ENCODE measurements around the gene FREM1.

The FREM1 gene

DNA sequence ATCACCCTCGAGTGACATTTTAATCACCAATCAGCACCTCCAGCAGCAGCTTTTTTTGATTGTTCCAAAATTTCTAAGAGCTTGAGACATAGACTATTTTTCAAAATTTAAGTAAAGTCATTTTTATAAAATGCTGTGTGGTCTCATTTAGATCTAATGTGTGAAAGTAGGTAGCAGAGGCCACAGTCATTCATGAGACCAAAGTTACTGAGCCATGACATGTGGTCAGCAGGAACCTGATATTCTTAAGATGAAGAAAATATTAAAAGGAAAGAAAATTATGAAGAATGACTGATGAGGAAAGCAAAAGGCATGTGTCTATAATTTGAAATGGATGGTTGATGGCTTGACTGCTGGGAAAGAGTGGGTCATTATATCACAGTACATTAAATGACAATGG, 7.2 kb downstream of the FREM1 start:
- no peaks in the 10 kb centered on the region for H3K36me3 ChIP-seq
- H3K9ac ChIP-seq = no peak overlapping the region
- no peaks in the 10 kb centered on the region for H3K9me3 ChIP-seq (replicated peaks in 1 of 11)
- no peaks in the 10 kb centered on the region for H3K4me1 ChIP-seq
- H3K4me3 ChIP-seq = no peak overlapping the region
- no peak for TF ChIP-seq Cebpa-rat (IDR thresholded peaks at IDR 0.05)
- H4K20me1 ChIP-seq = no peaks in the 10 kb centered on the region
- H3K27me3 ChIP-seq = no peaks in the 10 kb centered on the region
- H3K27ac ChIP-seq = no peak overlapping the region
- no peak overlapping the region for H3K4me2 ChIP-seq

- Histone ChIP-seq H3K4me1 (no peaks in the 10 kb centered on the region), H3K9ac (no peak overlapping the region), H3K36me3 (no peaks in the 10 kb centered on the region), H3K4me3 (no peak overlapping the region), H3K4me2 (no peak overlapping the region), H4K20me1 (no peaks in the 10 kb centered on the region), H3K9me3 (replicated peaks in 1 of 11) (no peaks in the 10 kb centered on the region), H3K27me3 (no peaks in the 10 kb centered on the region), H3K27ac (no peak overlapping the region)
- TF ChIP-seq Cebpa-rat (IDR thresholded peaks at IDR 0.05) = no peak
These were observed 7.7 kb downstream of the FREM1 start for GRCh38 chr9:14902561-14902960.

- no peak for TF ChIP-seq Cebpa-rat (IDR thresholded peaks at IDR 0.05)
- Histone ChIP-seq H3K36me3 (no peaks in the 10 kb centered on the region), H3K4me2 (no peak overlapping the region), H3K4me3 (no peak overlapping the region), H3K9ac (no peak overlapping the region), H3K9me3 (replicated peaks in 1 of 11) (no peaks in the 10 kb centered on the region), H3K4me1 (no peaks in the 10 kb centered on the region), H4K20me1 (no peaks in the 10 kb centered on the region), H3K27me3 (no peaks in the 10 kb centered on the region), H3K27ac (no peak overlapping the region)
These were observed 10.4 kb downstream of the FREM1 start for GRCh38 chr9:14899815-14900193.

DNA sequence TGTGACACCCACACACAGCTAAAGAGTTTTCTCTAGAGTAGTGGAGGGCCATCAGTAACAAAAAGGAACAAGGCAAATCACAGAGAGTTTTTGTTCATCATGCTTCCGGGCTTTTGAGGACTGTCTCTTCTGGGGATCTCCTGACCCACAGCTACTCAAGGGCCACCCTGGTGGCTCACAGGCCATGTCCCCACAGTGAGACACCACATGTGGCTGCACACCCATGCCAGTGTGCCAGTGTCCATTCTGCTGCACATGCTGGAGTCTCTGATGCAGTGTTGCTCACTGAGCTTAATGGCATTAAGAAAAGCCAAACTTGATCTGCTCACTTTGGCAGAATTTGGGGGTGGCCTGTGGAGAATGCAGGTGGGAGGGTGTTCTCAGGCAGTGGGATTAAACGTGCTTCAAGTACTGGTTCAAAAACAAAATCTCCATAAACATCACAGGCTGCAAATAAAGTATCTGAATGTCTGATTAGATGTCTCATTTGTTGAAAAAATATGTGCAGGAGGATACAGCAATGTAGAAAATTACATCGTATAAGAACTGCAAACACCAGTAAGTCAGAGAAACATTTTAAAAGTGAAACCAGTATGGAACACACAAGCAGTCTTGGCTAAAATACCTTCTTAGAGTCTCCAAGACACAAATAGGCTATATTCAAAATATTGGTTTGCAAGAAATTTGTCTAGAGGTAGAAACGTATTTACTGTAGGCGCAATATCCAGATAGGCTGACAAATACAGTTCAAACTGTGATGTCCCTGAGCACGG, 11.0 kb downstream of the FREM1 start:
- H3K4me3 ChIP-seq = no peak overlapping the region
- no peak overlapping the region for H3K9ac ChIP-seq
- H3K9me3 ChIP-seq (replicated peaks in 1 of 11) = no peaks in the 10 kb centered on the region

GRCh38 chr9:14895806-14896205, 14.4 kb downstream of the FREM1 start:
- no peak for TF ChIP-seq Cebpa-rat (IDR thresholded peaks at IDR 0.05)
- no peak overlapping the region for H3K27ac ChIP-seq
- no peaks in the 10 kb centered on the region for H3K27me3 ChIP-seq
- H3K4me2 ChIP-seq = no peak overlapping the region
- H3K36me3 ChIP-seq = no peaks in the 10 kb centered on the region
- no peak overlapping the region for H3K9ac ChIP-seq
- H3K4me1 ChIP-seq = no peaks in the 10 kb centered on the region
- H3K4me3 ChIP-seq = no peak overlapping the region
- H3K9me3 ChIP-seq (replicated peaks in 1 of 11) = no peaks in the 10 kb centered on the region
- H4K20me1 ChIP-seq = no peaks in the 10 kb centered on the region

More for the DNA sequence above, 11.0 kb downstream of the FREM1 start:
- Histone ChIP-seq H3K4me1 (no peaks in the 10 kb centered on the region), H4K20me1 (no peaks in the 10 kb centered on the region), H3K4me2 (no peak overlapping the region), H3K27ac (no peak overlapping the region), H3K36me3 (no peaks in the 10 kb centered on the region), H3K27me3 (no peaks in the 10 kb centered on the region)
- TF ChIP-seq Cebpa-rat (IDR thresholded peaks at IDR 0.05) = no peak

DNA sequence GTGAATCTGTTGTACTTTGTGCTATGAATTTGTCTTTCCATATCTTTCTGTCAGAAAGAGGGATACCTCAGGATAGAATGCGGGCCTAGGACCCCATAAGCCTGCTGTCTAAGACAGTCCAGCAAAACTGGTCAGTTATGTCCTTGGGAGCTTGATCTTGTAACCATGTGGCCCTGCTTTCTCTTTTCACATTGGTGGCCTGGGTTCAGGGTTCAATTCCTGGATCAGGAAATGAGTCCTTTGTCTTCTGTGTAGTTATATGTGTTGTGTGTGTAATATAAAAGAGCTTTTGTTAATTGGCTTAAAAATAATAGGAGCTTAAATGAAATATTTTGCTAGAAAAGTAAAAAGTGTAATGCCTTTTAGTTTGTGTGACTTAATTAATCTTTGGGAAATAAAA, 16.9 kb downstream of the FREM1 start:
- Histone ChIP-seq H4K20me1 (no peaks in the 10 kb centered on the region), H3K4me1 (no peaks in the 10 kb centered on the region), H3K9me3 (replicated peaks in 1 of 11) (no peaks in the 10 kb centered on the region), H3K27ac (no peak overlapping the region), H3K36me3 (no peaks in the 10 kb centered on the region), H3K4me2 (no peak overlapping the region), H3K27me3 (no peaks in the 10 kb centered on the region), H3K9ac (no peak overlapping the region), H3K4me3 (no peak overlapping the region)
- TF ChIP-seq Cebpa-rat (IDR thresholded peaks at IDR 0.05) = no peak

- no peak for TF ChIP-seq Cebpa-rat (IDR thresholded peaks at IDR 0.05)
- H3K9ac ChIP-seq = no peak overlapping the region
- no peaks in the 10 kb centered on the region for H3K36me3 ChIP-seq
These were observed 18.9 kb downstream of the FREM1 start for GRCh38 chr9:14891332-14891731.

GRCh38 chr9:14889451-14889850, 20.8 kb downstream of the FREM1 start:
- Histone ChIP-seq H3K4me1 (peaks cover 0 to 4% (median 0%) of the 10 kb centered on the region in 10 experiments; a peak in 1 of 20 replicates), H3K4me2 (no peak overlapping the region), H4K20me1 (no peaks in the 10 kb centered on the region), H3K27ac (no peak overlapping the region), H3K36me3 (no peaks in the 10 kb centered on the region), H3K9ac (no peak overlapping the region), H3K27me3 (no peaks in the 10 kb centered on the region), H3K4me3 (no peak overlapping the region), H3K9me3 (replicated peaks in 1 of 11) (0 out of 22 replicates have a peak, but pooled peaks cover 0 to 4% (median 0%) of the 10 kb centered on the region in 11 experiments)
- no peak for TF ChIP-seq Cebpa-rat (IDR thresholded peaks at IDR 0.05)

More at GRCh38 chr9:14891332-14891731, 18.9 kb downstream of the FREM1 start:
- Histone ChIP-seq H3K9me3 (replicated peaks in 1 of 11) (no peaks in the 10 kb centered on the region), H3K4me2 (no peak overlapping the region), H4K20me1 (no peaks in the 10 kb centered on the region), H3K4me1 (peaks cover 0 to 4% (median 0%) of the 10 kb centered on the region in 10 experiments; a peak in 1 of 20 replicates), H3K4me3 (no peak overlapping the region), H3K27me3 (no peaks in the 10 kb centered on the region), H3K27ac (no peak overlapping the region)

- no peak overlapping the region for H3K4me2 ChIP-seq
- TF ChIP-seq Cebpa-rat (IDR thresholded peaks at IDR 0.05) = no peak
- no peaks in the 10 kb centered on the region for H3K36me3 ChIP-seq
- no peak overlapping the region for H3K27ac ChIP-seq
- H3K27me3 ChIP-seq = no peaks in the 10 kb centered on the region
- no peak overlapping the region for H3K4me3 ChIP-seq
- H3K4me1 ChIP-seq = peaks cover 0 to 4% (median 0%) of the 10 kb centered on the region in 10 experiments; a peak in 1 of 20 replicates
- no peak overlapping the region for H3K9ac ChIP-seq
- 0 out of 22 replicates have a peak, but pooled peaks cover 0 to 4% (median 0%) of the 10 kb centered on the region in 11 experiments for H3K9me3 ChIP-seq (replicated peaks in 1 of 11)
- H4K20me1 ChIP-seq = no peaks in the 10 kb centered on the region
These were observed 21.4 kb downstream of the FREM1 start for GRCh38 chr9:14888875-14889274.

- no peak for TF ChIP-seq Cebpa-rat (IDR thresholded peaks at IDR 0.05)
- Histone ChIP-seq H4K20me1 (no peaks in the 10 kb centered on the region), H3K36me3 (no peaks in the 10 kb centered on the region), H3K9me3 (replicated peaks in 1 of 11) (0 out of 22 replicates have a peak, but pooled peaks cover 0 to 4% (median 0%) of the 10 kb centered on the region in 11 experiments), H3K27me3 (no peaks in the 10 kb centered on the region), H3K4me2 (no peak overlapping the region), H3K4me3 (no peak overlapping the region), H3K9ac (no peak overlapping the region), H3K27ac (no peak overlapping the region), H3K4me1 (peaks cover 0 to 4% (median 0%) of the 10 kb centered on the region in 10 experiments; a peak in 1 of 20 replicates)
These were observed 22.0 kb downstream of the FREM1 start for GRCh38 chr9:14888272-14888671.

Measured in BLaER1 treated with 17β-estradiol and CSF1 and Interleukin-3, amounts not matched to agents 10 nM and 100 nM (cell line).